ENCODE measurements around the gene PNRC2.

The PNRC2 gene, protein sequence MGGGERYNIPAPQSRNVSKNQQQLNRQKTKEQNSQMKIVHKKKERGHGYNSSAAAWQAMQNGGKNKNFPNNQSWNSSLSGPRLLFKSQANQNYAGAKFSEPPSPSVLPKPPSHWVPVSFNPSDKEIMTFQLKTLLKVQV

DNA sequence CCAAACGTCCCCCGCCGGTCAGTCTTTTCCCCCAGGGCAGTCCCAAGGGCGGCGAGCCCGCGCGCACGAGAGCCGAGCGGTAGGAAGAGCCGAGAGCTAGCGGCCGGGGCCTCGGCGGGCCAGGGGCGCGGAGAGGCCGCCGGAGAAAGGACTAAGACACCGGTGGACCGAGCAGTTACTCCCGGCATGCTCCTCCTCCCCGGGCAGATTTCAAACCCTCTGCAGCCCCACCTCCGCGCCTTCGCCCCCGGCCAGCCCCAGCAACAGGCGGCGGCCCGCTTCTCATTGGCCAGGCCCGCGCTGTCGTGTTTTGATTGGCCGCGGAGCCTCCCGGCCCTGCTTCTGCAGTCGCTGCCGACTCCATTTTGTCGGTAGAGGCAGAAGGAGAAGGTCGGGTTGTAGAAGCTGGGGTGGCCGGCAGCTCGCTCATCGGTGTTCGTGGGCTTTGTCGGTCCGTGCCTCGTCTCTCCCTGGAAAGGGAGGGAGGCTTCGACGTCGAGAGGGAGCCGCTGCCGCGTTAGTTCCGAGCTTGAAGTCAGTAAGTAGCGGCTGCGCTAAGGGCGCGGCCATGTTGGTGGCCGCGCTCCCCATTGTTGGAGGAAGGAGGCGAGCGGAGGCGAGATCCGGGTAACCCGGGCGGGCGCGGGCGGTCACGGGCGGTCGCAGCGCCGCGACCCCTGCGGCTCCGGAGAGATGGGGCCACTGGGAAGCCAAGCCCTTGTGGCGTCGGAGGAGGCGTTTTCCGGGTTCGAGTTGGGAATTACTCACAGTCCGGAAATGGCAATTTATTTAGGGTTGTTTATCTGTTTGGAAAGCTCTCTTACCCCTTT lies at the start of gene PNRC2:
Gene PNRC2, plus strand, starts transcription at position 368 of the 830 bp plus-strand sequence. CDS start 1,630 bp downstream, outside the sequence.
- peak; percentile 96 for DNase-seq

GRCh38 chr1:23910144-23910543 lies 49.5 kb upstream of the PNRC2 start:
- DNase-seq = no peak

GRCh38 chr1:23910553-23911246 lies 48.9 kb upstream of the PNRC2 start:
- no peak for DNase-seq

- DNase-seq = no peak
These were observed 47.7 kb upstream of the PNRC2 start for GRCh38 chr1:23911921-23912320.

DNA sequence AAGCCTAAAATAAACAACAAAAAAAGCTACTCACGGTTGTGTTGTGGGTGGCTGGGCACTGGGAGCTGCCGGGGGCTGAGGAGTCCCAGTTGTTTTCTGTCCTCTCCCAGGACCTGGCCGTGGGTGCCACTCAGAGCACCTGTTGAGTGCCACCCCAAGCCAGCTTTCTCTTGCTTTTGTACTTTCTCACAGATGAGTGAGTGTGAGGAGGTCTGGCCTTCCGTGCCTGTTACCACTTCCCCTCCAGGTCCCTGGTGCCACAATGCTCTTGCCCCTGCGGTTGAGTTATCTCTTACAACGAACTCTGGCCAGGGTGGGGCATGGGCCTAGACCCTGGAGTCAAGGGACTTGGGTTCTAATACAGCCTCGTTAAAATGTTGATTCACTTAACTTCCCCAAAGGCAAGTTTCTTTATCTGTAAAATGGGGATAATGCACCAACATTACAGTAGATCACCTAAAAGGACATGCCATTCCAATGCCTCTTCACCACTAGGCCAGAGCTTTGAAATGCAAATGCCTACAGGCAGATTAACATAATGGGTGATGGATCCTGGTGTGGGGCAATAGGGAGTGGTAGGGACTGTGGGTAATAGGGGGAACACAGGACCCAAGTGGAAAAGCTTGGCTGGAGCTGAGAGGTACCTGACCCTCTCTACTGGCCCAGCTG lies 46.3 kb upstream of the PNRC2 start, which contains the start of gene CNR2:
Gene CNR2, minus strand, starts transcription at position 151 of the 669 bp plus-strand sequence. CDS start 37,745 bp downstream, outside the sequence.
- no peak for DNase-seq

DNA sequence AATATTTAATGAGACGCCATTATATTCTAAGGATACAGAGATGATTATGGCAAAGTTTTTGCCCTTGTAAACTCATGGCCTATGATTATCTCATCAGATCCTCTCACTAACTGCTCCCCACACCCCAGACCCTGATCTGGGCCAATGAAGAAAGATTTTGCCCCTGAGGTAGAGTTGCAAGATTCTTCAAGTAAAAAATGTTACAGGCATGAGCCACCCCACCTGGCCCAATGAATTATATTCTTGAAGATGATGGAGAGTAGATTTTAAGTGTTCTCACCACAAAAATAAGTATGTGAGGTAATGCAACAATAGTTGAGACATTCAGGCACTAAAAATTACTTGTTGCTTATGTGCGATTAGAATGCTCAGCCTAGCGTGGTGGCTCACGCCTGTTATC lies 44.7 kb upstream of the PNRC2 start:
- DNase-seq = no peak

- no peak for DNase-seq
These were observed 44.2 kb upstream of the PNRC2 start for GRCh38 chr1:23915466-23915865.

DNA sequence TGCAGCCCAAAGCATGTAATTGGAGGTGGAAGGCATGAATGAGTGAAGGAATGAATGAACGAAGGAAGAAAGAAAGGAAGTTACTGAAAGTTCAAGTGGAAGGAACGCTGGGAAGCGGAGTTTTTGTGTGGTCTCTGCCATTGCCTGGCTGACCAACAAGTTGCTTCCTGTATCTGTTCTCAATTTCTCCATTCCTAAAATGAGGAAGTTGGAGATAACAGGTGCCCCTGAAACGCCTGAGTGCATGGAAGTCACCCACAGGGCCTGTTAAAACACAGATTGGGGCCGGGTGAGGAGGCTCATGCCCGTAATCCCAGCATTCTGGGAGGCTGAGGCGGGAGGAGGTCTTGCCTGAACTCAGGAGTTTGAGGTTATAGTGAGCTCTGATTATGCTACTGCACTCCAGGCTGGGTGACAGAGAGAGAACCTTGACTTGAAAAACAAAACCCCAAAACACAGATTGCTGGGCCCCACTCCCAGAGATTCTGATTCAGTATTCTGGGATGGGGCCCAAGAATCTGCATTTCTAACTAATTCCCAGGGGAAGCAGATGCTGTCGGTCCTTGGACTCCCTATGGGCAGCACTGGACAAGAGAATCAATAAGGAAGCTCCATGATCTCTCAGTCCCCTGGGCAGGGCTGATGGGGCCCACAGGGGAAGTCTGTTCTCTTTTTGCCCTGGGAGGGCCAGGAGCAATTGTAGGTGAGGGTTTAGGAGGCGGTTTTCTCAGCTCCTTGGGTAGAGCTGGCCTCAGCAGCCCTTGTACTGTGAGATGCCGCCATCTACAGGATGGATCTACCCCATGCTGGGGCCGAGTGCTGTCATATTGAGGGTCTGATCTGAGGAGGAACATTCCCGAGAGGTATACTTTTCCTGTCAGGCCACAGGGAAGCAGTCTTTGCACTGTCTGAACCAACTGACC lies 43.2 kb upstream of the PNRC2 start:
- DNase-seq = no peak

GRCh38 chr1:23922321-23922943 lies 37.2 kb upstream of the PNRC2 start:
- DNase-seq = no peak

- no peak for DNase-seq
These were observed 35.8 kb upstream of the PNRC2 start for GRCh38 chr1:23923592-23924499.

DNA sequence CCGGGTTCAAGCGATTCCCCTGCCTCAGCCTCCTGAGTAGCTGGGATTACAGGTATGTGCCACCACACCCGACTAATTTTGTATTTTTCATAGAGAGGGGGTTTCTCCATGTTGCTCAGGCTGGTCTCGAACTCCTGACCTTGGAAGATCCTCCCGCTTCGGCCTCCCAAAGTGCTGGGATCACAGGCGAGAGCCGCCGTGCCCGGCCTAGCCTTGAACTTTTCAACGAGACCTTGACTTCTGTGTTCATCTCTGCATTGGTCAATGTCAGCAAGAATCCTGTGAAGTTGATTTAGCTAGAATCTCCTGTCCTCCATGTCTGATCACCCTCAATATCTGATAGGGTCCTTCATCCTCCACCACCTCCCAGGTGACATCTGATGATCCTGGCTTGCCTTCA lies 35.0 kb upstream of the PNRC2 start:
- no peak for DNase-seq

DNA sequence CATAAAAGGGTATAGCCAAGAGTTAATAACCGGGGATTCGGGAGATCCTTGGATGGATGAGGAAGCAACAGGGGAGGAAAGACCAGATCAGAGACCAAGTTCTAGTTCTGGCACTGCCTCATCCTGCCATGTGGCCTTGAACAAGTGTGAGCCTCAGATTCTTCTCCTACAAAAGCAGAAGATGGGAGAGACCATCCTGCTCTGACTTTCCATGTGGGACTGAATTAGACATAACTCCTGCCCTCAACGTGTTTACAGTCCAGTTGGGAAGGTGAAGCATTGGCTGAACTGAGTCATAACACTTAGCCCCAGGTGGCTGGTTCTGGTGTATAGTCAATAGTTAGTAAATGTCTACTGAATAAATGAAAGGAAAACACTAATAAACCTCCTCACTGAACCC lies 34.3 kb upstream of the PNRC2 start:
- no peak for DNase-seq

DNA sequence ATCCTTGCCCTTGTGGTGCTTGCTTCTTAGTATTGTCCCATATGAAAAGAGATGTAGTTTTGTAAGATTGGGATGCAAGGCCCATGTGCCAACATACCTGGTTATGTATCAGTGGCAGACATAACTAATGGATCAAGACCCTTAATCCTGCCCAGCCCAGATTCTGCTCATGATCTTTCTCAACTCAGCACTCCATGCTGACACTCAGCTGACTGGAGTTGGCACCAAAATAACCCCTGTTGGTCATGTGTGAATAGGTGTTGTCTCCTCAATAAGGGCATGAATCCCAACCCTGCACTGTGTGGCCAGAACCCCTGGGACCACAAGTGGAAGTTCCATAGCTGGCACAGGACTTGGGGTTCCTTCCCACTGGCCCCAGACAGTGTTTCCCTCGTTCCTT lies 32.5 kb upstream of the PNRC2 start:
- DNase-seq = no peak

DNA sequence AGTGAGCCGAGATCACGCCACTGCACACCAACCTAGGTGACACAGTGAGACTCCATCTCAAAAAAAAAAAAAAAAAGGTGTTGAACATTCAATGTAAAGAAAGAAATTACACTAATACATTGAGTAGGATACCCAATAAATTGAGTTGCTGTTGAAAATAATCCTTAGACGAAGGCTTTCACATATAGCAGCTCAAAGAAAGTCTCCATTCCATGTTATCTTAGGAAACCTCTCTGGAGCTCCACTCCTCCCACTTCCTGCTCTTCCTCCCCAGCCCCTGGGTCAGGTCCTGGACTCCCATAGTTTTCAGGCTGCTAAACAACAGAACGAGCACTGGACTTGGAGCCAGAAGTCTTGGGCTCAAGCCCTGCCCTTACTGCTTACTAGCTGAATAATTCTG lies 30.8 kb upstream of the PNRC2 start:
- DNase-seq = no peak

DNA sequence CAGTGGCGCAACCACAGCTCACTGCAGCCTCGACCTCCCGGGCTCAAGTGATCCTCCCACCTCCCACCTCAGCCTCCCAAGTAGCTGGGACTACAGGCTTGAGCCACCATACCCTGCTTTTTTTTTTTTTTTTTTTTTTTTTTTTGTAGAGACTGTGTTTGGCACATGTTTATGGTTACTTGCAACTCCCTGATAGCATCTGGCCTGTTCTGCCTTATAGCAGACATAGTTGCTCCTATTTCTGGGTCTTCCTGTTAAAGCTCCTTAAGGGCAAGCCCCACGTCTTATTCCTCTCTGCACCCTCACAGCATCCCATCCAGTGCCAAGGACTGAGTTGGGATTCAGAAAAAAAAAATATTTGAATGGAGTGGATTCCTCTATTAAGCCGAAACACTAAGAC lies 29.4 kb upstream of the PNRC2 start:
- no peak for DNase-seq

DNA sequence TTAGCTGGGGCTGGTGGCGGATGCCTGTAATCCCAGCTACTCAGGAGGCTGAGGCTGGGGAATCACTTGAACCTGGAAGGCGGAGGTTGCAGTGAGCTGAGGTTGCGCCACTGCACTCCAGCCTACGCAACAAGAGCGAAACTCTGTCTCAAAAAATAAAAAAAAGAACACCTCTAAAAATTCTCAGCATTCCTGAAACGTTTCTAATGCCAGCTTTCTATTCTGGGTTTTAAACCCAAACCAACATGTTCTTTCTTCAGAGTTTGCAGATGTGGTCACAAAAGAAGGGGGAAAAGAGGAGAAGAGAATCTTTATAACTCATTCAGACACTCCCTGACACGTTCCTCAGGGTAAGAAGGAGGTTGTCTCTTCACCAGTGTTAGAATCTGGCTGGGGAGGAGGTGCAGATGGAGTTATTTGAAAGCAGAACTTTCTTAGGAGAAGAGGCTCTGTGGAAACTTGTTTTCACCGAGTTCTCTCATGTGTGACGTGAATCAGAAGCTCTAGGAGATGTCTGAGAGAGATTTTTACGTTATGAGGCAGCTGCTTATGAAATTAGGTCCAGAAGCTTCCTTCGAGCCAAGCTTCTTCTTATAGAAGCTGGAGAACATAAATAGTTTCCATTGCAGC lies 28.7 kb upstream of the PNRC2 start:
- no peak for DNase-seq

DNA sequence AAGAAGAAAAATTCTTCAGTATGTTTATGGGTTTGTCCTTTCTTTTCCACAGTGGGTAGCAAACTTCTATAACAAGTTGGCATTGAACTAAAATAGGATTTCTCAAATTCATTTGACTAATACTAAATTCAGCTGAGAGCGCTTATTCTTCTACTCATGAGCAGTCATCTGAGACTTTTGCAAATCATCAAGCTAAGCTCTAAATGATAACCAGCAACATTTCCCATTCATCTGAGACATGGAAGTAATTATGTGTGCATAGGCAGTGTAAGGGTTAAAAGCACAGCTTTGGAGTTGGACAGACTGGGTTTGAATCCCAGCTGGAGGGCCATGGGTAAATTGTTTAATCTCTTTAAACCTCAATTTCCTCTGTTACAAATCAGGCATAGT lies 28.1 kb upstream of the PNRC2 start:
- no peak for DNase-seq

DNA sequence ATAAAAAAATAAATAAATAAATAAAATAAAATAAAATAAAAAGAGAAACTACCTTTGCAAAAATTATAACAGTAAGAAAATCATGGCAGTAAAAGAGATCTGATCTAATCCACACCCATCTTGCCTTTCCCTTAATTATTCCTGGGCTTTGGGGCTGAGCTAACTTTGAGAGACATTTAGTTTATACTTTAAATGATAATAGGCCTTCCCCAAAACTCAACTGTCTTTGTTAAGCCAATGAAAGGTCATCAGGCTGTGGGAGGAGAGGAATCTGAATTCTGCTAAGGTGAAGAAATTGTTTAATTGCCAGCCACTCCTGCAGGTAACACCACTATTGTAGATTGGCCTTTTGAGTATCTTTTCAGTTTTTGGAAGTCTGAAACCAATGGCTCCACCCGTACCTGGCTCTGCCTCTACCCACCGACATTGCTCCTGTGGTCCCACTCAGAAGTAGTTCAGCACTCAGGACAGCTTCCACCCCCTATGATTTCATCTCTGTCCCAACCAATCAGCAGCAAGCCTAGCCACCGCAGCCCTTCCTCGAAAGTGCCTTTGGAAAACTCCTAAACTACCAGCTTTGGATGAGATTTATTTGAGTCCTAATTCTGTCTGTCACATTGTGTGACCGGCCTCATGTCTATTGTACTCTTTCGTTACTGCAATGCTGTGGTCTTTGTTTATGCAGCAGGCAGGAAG lies 23.0 kb upstream of the PNRC2 start:
- DNase-seq = no peak

GRCh38 chr1:23947366-23947765 lies 12.3 kb upstream of the PNRC2 start:
- DNase-seq = no peak

DNA sequence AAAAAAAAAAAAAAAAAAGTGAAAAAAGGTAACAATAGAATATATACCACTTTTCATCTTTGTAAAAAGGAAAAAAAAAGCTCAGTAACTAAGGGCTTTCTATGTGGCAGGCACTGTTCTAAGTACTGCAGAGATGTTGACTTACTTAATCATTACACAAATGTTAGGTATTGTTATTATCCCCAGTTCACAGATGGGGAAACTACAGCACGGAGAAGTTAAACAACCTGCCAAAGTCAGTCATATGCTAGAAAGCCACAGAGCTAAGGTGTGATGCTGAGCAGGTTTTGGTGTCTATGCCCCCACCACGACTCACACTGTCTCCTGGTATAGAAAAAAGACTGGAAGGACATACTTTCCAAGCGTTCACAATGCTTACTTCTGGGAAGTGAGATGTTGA lies 6.6 kb upstream of the PNRC2 start:
- DNase-seq = no peak
